Measurements from ENCODE around the gene IGFBP5.

Gene IGFBP5

DNA sequence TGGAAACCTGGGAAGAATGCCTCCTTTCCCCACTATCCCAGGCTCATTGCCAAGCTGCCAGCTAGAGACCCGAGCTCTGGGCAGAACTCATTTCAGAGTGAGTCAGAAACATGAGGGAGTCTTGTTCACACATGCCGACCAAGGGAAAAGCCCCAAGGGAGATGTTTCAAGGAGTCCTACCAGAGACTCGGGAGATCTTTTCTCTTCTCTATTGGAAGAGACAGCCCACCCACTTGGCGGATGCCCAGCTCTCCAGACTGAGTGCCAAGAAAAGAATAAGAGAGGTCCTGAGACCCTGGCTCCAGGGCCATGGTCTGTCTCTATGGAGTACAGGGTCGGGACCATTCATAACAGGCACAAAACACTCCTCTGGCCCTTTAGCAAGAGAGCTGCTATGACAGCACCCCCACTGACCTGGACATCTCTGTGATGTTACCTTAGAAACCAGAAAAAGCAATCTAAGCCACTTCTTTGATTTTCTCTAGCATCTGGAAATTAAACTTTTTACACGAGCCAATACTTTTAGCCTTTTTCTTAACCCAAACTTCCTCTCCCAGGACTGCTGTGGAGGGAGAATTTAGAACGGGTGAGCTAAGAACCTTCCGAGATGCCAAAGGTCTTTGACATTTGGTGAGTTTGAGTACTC, 18.5 kb upstream of the IGFBP5 start:
- no peak for DNase-seq

GRCh38 chr2:216711348-216711747, 16.0 kb upstream of the IGFBP5 start:
- no peak for DNase-seq

DNA sequence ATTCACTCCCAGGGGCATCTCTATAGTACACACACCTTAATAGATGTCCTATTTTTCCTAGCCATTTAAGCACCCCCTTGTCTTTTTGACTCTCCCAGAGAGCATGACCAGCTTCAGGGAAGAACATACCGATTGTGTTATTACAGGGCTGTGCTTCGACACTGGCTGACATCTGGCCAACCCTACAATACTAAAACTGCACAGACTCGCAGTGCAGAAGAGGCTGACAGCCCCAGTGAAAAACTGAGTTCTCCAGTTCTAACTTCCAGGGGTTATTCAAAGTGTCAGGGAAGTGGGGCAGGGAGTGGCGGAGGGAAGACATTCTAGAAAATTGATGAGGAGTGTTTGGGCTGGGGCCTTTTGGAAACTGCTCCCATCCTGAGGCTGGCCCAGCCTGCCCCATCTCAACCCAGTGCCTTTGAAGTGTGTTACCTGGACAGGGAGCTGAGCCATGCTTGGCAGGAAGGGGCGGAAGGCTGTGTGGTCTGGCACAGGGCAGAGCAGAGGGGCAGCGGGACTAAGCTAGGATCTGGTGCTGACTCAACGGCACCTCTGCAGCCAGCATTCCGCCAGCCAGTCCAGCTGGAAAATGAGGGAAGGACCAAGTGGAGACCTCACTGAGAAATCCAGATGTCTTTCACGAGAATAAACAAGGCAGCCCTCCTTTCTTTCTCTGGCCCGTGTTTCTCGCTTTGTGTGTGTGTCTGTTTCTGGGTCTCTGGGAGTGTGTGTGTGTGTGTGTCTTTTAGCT, 15.4 kb upstream of the IGFBP5 start:
- DNase-seq = no peak

- no peak for DNase-seq
These were observed 7.4 kb upstream of the IGFBP5 start for GRCh38 chr2:216702756-216703155.

DNA sequence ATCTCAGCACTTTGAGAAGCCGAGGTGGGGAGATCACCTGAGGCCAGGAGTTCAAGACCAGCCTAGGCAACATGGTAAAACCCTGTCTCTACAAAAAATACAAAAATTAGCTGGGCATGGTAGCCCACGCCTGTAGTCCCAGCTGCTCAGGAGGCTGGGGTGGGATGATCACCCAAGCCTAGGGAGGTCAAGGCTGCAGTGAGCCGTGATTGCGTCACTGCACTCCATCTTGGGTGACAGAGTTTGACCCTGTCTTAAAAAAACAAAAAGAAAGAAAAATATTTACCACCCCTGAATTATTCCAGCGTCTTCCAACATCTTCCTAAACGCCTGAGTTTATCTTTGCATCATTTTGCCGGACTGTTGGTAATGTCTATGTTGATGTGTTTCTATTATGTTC, 6.2 kb upstream of the IGFBP5 start:
- no peak for DNase-seq

DNA sequence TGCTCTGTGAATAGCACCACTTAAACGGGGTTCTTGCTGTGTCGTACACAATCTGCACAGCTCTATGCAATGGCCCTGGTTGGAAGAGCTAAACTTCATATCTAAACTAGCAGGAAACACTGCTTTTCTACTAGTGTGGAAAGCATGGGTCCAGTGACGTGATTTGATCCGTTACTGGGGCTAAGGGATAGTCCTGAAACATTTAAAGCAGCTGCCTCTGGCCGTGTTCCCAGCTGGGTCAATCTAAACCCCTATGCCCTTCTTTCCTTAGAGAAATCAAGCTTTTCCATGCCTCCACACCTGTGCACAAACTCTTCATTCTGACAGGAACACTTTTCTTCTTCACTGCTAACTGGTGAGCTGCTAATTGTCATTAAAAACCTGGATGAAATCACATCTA, 5.4 kb upstream of the IGFBP5 start:
- DNase-seq = no peak

GRCh38 chr2:216700088-216700567, 4.8 kb upstream of the IGFBP5 start:
- no peak for DNase-seq

DNA sequence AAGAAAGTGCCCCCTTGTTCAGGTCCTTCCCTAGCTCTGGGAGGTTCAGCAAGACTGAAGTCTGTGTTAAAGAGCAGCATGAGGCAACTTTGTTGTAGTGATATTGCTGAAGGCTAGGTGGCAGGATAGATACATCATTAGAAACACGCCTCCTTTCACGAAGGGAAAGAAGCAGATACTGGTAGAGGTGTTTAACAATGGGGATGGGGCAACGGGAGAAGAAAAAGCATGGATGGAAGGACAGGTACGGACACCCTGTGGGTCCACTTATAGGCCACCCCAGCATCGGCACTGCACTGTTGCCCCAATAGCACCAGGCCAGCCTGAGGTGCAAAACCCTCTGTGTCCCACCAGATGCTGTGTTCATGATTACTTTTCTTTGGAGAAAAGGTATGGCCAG, 3.5 kb upstream of the IGFBP5 start:
- DNase-seq = no peak

GRCh38 chr2:216698293-216698692, 2.9 kb upstream of the IGFBP5 start:
- DNase-seq = no peak

GRCh38 chr2:216696751-216697560, 1.6 kb upstream of the IGFBP5 start:
- DNase-seq = no peak

DNA sequence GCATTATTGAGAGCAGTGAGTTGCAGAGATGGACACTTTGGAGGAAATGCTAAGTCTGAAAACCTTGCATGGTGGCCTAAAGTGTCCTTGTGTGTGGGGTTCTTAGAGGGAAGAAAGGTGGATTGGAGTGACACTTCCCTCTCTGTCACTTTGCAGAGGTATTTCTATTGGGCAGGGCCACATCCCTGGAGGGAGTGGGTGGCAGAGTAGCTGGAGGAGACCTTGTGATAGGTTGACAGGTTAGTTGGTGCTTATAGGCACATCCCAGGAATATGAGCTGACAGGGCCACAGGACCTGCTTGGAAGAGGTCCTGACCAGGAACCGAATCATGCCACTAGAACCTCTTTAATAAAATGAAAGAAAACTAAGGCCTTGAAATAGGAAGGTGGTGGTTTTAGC, 972 bp upstream of the IGFBP5 start:
- DNase-seq = no peak

DNA sequence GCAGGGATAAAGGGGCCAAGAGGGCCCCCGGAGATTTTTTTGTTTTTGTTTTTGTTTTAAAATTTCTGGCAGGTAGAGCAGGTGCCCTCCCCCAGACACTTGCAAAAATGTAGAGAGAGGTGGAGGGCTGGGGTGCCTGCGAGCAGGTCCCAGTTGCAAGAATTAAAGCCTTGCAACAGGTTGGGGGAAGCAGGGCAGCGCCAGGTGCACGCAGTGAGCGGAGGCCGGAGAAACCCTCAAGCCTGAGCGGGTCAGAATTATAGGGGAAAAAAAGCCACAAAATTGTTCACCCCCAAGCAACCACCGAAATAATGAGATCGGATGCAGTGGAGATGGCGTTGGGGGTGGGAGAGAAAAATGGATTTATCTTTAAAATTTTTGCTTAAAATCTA, 527 bp downstream of the IGFBP5 start:
- DNase-seq = no peak

DNA sequence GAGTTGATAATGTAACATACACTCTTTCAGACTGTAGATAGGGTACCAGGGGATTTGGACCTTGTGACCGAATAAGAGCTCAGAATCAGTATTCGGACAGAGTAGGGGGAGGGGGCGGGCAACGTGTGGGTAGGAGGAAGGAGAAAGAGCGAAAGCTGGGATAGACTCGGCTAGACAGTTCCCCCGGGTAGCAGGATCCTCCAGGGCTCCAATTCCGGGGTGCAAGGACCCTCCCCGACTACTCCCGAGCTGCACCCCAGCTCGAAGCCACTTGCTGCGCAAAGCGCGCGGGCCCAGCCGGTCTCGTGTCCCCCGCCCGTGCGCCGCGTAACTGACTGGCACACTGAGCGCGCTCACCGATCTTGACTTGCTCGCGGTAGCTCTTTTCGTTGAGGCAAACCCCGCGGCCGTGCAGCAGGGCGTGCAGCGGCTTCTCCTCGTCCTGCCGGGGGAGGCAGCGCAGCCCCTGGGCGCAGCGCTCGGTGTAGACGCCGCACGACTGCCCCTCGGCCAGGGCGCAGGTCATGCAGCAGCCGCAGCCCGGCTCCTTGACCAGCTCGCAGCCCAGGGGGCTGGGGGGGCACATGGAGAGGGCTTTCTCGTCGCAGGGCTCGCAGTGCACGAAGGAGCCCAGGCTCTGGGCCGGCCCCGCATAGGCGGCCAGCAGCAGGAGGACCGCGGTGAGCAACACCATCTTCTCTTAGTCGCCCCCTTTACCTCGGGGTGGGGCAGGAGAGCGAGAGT, 1.1 kb downstream of the IGFBP5 start:
- no peak for DNase-seq

- DNase-seq = no peak
These were observed 1.8 kb downstream of the IGFBP5 start for GRCh38 chr2:216693414-216694080.

GRCh38 chr2:216692636-216693413, 2.5 kb downstream of the IGFBP5 start:
- no peak for DNase-seq

- DNase-seq = no peak
These were observed 4.3 kb downstream of the IGFBP5 start for GRCh38 chr2:216690853-216691741.

- DNase-seq = no peak
These were observed 4.9 kb downstream of the IGFBP5 start for GRCh38 chr2:216690456-216690852.

DNA sequence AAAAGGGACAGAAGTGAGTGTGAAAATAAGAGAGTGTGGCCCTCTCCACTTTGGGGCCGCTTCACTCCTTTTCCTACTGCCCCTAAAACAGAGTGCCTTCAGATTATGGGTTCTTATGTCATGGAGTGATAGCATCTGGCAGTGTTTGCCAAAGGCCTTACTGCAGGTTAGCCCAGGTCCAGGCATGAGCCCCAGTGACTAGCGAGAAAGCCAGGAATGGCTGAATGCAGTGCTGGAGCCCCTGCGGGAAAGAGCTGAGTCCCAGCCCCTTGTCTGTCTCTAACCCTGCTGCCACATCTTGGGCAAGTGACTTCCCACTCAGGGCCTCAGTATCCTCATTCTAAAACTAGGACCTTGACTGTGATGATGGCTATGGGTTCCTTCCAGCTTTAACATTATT, 6.0 kb downstream of the IGFBP5 start:
- no peak for DNase-seq

DNA sequence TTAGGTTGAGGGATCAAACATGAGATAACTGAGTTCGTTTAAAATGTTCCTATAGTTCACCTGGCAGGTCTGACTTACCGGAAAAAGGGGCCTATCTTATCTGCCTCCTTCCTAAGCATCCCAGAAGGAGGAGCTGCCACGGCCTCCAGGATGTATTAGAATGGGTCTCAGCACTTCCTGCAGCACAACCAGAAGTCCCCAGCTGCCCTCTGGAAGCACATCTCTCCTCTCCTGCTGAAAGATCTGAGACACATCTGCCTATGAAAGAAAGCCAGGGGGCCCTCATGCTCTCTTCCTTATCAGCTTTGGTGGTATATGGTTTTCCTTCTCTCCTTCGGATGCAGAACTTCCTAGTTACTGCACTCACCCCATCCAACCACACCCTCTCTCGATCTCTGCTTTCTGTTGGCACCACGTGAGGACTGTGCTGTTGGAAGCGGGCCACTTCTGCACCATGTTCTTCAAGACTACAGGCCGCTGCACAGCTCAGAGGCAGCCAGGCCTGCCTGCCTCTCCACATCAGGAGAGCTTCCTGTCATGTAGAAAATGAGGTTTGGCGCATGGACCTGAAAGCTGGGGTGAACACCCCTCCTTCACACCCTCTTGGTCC, 6.5 kb downstream of the IGFBP5 start:
- DNase-seq = no peak

GRCh38 chr2:216687646-216688045, 7.7 kb downstream of the IGFBP5 start:
- no peak for DNase-seq

All from activated effector memory CD4-positive, alpha-beta T cell treated with Interleukin-2 at 50 U/mL for 16 hours (primary cell).